HG02973 (cell line): ENCODE results near the gene DAP3.
"Not testable (repeated sequence)": the region's sequence is repeated elsewhere in the genome, so short reads cannot be mapped to it uniquely, and the experiment has no call there.

Experiments used
- ATAC-seq: cut with Tn5 transposase; IDR thresholded peaks from one replicate; pipeline ENCODE4 v1.9.1; 2021; ENCODE audit warnings: moderate library complexity; ENCODE audit not compliant: unreplicated experiment

The DAP3 gene

DNA sequence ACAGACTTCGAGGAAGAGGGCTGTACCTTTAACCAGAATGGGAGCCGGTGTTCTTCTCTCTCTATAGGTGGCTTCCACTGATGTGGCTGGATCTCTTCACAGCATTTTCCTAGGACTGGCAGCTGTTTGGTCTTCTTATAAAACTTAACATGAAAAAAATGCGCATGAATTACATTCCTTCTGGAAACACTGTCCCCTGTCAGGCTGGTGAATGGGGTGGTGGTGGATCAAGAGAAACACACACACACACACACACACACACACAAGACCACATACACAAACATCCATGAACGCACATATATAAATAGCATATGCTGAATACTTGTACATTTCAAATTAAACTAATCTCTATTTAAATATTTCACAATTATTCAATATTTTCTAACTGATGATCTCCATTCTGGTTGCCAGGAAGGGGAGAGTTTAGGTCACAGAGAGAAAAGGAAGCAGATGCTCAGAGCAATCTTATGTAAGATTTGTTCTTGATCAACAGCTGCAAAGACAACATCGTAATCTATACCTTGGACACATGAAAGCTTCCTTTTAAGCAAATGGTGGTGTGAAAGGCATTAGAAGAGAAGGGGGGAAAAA, 78.6 kb downstream of the DAP3 start:
- ATAC-seq = not testable (repeated sequence)

DNA sequence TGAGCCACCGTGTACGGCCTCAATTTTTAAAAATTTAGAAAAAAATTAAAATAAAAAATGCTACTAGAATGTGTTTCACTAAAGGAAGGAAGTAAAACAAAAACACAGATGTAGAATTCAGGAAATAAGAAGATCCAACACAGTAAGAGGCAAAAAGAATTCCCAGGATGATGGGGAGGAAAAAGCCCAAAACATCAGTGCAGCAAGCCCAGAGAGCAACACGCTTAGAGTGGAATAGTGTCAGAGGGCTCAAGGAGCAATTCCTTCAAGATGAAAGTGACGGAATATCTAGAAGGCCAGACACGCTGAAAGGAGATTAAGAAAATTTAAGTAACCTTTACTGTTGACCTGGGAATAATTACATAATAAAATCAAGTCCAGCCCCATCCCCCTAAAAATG, 80.4 kb downstream of the DAP3 start:
- no peak for ATAC-seq

DNA sequence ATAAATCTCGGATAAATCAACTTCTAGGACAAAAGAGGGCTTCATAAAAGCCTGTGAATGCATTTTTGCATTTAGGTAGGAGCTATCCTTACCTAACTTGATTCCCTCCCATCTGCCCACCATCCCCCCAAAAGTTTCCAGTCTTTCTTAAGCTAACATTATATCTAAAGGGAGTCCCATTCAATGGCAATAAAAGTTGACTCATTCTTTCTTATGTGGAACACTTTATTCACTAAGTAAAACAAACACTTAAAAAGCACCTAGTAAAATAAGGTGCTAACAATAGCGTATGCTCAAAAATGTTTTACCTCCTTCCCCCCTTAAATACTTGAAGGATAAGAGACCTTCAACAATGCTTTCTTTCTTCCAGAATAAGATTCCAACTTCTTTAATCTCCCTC, 84.3 kb downstream of the DAP3 start:
- ATAC-seq = no peak

GRCh38 chr1:155776414-155776813, 87.5 kb downstream of the DAP3 start:
- no peak for ATAC-seq

GRCh38 chr1:155777582-155777981, 88.7 kb downstream of the DAP3 start:
- no peak for ATAC-seq
